Inflammatory macrophage (primary cell): ENCODE measurements around the gene C19orf44.
"Not testable (repeated sequence)": the region's sequence is repeated elsewhere in the genome, so short reads cannot be mapped to it uniquely, and the experiment has no call there.

ENCODE experiments used
- DNase-seq, 2 donors: peaks; one replicate each; pipeline ENCODE4 v3.0.0-alpha.2; 2020 to 2022
- total RNA-seq, 18 experiments: gene quantifications; one replicate each; lab custom pipeline; 2026; ENCODE audit warnings: mixed read lengths in 6 of 18, inconsistent platforms in 2 of 18; lab: John Stamatoyannopoulos, UW

C19orf44 gene
- total RNA-seq, result 0.12 to 1.8 (median 0.89) reads per million in 18 experiments

DNA sequence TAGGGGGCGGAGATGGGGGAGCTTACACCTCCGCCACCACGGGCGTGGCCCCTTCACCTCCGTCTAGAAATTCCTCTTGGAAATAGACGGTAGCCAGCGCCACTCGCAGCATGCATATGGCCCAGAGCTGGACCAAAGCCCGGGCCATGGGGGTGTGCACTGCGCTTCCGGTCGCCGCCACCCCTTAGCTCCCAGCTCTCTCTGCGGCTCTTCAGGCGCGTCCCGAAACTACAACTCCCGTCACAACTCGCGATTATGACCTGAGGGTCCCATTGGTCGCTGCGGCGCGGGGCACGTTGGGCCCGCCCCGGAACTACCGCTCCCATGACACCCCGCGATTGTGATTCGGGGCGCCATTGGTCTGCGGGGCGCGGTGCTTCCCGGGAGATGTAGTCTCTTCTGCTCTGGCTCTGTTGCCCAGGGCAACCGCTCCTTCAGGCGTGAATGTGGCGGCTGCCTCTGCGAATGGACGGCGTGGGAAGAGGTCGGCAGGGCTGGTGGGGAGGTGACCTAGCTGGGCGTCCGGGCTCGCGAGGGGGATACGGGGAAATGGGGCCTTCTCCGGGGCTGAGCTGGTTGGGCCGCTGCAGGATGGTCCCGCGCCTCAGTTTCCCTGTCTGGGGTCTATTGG is at the start of gene C19orf44, which contains the start of gene CALR3:
Gene C19orf44 (plus strand): TSS at position 413 of the 631 bp plus-strand sequence. CDS start 4,399 bp downstream, outside the sequence.
Gene CALR3 (minus strand): TSS at position 186 of the 631 bp plus-strand sequence. CDS start 38 bp downstream, at position 148.
- peak; percentile 99 for DNase-seq

DNA sequence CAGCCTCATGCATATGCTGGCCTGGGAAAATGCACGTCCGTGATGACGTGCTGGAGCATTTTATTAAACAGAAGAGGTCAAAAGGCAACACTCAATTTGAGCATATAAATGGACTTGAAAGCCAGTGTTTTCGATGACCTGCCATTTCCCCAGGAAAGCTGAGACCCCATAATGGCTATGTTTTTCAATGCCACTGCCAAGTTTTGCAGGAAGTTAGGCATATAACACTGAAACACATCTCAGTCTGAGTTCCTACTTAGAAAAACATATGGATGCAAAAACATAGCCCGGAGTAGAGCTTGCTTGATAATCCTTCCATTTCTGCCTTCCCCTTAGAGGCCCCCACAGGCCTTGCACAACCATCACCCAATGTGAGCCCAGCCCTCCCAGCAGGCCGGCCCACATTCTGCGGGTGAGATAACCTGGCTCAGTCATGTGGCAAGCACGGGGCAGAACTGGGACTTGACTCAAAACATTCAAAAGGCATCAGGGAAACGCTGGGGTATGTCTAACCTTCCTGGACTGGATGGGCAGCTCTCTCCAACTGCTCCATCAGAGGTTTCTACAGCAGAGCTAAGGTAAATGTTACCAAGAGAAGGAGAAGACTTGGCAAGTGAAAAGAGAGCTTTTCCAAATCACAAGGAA is 49.3 kb upstream of the C19orf44 start:
- DNase-seq, result peak; percentile 86 to 93

DNA sequence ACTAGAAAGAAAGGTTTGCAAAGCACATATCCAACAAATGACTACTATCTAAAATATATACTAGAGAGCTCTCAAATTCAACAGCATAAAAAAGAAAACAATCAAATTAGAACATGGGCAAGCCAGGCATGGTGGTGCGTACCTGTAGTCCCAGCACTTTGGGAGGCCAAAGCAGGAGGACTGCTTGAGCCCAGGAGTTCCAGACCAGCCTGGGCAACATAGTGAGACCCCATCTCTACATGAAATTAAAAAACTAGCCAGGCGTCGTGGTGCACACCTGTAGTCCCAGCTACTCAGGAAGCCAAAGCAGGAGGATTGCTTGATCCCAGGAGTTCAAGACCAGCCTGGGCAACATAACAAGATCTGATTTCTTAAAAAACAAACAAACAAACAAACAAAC is 47.3 kb upstream of the C19orf44 start:
- not testable (repeated sequence) for DNase-seq

DNA sequence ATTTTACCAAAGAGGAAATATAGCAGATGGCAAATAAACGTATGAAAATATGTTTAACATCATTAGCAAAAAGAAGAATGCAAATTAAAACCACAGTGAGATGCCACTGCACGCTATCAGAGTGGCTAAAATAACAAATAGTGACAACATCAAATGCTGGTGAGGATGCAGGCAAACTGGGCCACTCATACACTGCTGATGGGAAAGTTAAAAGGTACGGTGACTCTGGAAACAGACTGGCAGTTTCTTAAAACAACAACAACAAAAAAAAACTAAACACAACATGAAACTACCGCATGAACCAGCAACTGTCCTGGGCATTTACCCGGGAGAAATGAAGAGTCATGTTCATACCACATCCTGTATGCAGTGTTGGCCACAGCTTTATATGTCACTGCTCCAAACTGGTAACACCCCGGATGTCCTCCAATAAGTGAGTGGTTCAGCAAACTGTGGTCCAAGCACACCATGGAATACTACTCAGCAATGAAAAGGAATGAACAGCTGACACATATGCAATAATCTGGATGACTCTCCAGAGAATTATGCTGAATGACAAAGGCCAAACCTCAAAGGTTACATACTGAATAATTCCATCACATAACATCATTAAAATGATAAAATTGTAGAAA is 46.7 kb upstream of the C19orf44 start:
- DNase-seq, result peak; percentile 44 to 63

DNA sequence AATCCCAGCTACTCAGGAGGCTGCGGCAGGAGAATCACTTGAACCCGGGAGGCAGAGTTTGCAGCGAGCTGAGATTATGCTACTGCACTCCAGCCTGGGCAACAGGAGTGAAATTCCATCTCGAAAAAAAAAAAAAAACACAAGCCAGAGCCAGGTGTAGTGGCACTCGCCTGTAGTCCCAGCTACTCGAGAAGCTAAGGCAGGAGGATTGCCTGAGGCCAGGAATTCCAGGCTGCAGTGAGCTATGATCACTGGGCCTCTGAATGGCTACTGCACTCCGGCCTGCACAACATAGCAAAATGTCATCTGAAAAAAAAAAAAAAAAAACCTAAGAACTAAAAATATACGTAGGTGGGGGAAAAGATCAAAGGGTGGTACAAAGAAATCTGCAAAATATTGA is 43.9 kb upstream of the C19orf44 start:
- no peak for DNase-seq

DNA sequence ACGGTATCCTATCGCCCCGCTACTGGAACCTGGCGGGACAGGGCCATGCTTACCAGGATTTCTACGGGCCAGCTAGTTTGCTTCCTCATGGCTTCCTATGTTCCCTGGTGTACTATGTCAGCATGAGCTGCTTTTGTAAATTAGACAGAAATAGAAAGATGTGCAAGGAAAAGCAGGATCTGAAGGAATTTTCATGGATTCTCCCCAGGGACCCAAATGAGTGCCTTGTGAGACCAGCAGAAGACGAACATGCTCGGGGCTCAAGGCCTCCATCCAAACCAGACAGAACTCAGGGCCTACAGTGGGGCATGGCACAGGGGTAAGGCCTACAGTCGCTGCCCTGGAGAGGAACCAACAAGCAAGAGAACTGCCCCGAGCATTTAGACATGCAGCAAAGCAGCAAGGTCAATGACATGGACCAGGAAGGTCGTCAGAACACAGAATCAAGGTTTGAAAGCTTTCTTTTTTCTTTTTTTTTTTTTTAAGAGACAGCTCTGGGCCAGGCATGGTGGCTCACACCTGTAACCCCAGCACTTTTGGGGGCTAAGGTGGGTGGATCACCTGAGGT is 41.8 kb upstream of the C19orf44 start:
- no peak for DNase-seq

DNA sequence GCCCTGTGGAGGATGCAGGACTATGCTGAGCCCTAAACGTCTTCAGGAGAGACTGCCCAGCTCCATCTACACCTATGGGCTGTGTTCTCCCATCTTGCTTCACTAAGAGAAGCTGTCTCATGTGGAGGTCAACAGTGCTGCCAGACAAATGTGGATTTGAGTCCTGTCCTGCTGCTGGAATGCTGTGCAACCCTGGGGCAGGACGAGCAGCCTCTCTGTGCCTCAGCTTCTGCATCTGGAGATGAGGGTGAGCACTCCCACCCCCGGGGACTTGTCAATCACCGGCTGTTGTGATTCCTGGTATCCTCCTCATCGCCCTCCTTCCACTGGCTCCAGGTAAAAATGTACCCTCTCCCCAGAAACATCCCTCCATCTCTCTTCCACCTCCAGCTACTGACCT is 40.7 kb upstream of the C19orf44 start:
- DNase-seq, result no peak

DNA sequence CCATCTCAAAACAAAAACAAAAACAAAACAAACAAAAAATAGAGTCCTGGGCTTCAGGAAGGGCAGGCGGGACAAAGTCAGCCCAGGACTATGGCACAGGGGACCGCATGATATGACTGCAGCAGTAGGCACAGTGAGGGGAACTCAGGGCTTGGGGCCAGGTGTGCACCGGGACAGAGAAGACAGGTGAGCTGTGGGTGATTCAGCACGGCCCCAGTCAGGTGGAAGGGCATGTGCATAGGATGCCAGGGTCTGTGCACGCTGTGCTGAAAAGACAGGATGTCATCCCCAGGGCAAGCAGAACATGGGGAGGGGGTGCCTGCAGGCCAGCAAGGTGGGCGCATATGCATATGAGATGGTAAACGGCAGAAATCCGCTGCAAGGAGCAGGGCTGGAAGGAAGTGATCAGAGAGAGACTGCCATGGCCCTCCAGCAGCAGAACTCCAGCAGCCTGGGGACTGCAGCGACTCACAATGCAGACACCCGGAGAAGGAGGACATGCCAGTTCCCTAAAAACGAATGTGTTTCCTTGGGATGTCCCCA is 39.5 kb upstream of the C19orf44 start:
- no peak for DNase-seq

DNA sequence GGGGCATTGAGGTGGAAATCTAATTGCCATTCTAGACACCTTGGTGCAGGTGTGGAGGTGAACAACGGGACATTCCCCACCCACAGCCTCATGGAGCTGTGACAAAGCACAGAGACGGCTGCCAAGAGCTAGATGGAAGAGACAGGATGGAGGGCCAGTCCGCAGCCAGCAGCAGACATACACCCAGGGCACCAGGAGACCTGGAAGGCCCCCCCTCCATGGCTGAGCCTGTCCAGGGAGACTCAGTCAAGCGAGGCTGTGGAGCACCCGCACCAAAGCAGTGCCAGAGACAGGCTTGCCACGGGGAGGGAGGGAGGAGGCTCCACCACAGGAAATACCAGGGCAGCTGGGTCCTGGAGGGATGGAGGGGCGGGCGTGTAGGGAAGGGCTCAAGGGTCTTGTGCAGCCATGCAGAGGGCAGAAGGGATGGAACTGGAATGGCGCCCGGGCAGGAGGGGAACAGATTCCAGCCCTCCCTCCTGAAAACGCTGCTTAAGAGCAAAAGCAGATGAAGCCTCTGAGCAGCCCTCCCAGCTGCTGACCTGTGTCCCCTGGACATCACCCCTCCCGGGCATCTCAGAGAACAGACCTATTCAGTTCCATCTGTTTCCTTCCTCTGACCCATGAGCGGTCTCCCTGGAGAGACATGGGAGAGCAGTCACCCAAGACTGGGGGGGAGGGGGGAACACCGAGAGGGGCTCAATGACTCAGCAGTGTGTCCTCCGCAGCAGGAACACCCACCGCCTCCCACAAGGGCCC is 38.8 kb upstream of the C19orf44 start:
- no peak for DNase-seq

DNA sequence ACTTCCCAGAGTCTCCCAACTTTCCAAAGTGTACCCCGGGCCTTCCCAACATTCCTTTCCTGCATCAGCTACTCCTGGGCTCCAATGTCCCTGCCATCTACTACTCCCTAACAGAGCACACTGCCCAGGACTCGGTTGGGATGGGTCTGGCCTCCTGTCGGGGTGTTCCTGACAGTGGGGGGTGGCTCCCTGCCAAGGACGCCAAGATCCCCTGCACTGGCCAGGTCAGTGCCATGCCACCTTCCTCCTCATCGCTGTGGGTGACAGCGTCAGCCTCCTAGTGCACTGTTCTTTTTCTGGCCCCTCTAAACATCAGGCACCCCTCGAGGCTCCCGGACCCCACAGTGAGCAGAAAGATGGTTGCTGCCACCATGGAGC is 38.3 kb upstream of the C19orf44 start:
- no peak for DNase-seq

DNA sequence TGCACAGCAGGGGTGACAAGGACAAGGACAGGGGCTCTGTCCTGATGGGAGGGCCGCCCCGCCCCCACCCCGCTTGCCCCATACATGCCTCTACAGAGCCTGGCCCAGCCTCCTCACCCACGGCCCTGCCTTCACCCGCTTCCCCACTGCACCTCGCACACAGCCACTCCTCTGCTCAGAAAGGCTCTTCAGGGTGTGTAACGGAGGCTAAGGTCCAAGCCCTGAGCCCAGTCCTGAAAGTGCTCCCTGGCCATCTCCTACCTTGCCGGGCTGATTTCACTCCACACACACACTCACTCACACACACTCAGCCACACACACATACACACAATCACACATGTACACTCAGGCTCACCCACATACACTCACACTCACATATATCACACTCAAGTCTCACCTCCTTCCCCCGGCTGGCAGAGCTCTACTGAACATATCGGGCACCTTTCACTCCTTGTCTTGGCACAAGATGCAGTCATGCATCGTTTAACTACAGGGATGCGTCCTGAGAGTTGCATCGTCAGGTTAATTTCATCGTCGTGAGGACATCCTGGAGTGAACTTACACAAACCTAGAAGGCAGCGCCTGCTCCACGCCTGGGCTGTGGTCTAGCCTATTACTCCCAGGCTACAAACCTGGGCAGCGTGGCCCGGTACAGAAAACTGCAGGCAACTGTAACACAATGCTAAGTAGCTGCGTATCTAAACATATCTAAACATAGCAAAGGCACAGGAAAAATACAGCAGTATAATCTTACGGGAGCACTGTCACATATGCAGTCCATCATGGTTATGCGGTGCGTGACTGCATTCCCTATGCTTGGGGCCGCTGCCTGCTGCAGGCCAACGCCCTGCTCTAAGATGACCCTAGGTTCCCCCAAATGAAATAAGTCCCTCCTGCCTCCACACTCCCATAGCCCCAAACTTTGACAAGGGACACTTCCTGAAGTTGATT is 37.5 kb upstream of the C19orf44 start:
- peak in 1 of 2 donors; percentile 20 for DNase-seq

DNA sequence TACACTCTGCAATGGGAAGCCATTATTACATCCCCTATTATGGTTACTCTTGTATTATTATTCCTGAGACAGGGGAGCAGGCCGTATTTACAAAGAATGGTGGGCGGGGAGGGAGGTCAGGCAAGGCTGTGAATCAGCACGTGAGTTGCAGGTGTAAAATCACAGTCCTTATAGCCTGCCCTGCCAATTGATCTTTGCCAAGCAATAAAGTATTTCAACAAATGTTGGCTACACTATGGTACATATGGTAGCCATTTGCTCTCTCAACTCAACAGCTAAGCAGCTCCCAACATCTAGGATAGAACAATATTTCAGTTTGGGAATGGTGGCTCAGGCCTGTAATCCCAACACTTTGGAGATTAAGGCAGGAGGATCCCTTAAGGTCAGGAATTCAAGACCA is 36.5 kb upstream of the C19orf44 start:
- no peak for DNase-seq

DNA sequence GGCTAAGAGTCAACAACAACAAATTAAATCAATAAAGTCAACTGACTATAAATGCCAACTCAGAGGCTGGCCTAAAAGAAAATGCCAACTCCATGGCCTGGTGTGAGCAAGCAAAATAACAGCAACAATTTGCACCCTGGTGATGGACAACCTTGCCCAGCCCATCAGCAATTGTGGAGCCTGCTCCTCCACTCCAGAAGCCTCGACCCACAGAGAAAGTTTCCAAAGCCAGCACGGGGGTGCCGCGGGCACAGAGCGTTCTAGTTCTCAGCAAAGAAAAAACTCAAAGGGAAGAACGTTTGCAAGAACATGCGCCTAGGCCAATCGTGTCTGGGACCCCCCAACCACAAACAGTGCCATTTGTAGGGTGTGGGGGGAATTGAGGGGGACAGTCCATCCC is 35.7 kb upstream of the C19orf44 start:
- DNase-seq, result no peak

DNA sequence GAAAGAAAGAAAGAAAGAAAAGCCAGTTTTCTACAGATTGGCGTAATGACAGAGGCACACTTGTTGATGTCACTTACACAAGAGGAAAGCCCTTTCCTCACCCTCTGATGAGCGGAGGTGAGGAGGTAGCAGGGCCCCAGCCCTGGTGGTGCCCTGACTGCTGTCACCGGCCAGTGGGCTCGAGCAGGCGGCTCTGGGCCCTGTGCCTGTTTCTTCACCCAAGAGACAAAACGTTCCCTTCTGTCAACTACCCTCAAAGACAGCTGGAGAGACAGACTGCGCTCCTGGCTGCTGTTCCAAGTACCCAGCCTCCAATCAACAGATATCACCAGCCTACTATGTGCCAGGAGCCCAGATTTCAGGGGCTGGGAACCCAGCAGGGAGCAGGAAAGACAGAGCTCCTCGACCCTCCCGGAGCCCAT is 34.6 kb upstream of the C19orf44 start:
- DNase-seq, result no peak

DNA sequence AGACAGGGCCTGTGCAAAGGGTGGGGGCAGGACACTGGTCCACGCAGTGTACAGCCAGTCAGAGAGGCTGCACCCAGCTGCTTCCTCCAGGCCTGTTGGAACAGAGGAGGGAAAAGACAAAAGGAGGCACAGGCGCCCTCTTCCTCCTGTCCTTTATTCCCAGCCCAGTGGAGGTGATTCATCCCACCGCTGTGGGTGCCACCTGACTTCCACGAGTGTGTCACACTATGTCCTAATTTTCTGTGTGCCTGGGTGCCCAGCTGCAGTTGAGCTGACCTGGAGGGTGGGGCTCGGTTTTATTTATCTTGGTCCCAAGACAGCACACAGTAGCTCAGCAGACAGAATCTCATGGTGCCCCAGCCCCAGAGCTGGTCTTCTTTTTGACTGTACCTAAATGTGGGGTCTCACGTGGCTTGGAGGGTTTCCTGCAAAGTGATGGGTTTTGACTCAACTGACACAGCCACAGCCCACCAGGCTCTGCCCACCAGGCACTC is 33.4 kb upstream of the C19orf44 start:
- DNase-seq, result peak in 1 of 2 donors; percentile 33

DNA sequence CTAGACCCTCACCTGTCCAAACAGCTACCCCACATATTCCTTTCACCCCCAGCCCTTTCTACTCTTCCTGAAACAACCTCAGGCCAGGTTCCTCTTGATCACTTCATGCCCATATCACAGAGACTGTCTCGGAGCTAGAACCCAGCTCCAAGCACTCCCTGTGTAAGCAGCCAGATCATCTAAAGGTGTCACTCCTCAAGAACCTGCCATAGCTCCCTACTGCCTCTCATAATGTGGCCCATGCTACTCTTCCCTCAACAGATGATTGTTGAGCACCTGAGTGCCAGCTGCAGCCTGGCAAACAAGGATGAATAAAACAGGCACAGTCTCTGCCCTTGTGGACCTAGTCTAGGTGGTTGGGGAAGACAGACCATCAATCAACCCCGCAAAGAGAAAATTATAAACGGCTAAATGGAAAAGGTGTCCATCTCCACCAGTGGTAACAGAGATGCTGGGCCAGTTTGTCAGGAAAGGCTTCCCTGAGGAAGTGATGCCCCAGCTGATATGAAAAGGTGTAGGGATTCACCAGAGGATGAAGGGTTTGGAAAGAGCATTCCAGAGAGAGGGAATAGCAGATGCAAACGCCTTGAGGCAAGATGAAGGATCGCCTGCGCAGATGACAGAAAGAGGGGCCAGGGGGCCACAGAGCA is 32.7 kb upstream of the C19orf44 start:
- no peak for DNase-seq

DNA sequence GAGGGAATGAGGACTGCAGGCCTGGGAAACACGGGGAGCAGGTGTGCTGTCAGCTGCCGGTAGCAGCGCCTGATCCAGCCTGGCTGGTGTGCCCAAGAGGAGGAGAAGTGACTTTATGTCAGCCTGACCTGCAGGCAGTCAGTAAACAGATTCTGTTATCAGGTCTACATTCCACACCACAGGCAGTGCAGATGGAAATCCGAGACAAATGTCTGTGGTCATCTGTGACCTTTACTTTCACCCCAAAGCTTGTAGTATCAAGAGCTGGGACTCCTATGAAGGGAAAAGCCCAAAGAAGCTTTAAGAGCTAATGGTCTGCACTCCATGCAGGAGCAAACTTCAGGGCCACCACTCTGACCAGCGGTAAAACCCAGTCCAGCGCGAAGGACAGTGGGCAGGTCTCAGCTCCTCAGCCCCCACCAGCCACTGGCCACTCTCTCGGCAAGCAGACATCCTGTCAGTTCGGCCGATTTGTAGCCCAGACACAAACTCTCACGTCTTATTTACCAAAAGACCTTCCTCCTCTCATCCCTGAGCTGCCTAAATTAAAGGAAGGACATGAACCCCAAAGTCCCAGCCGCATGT is 32.1 kb upstream of the C19orf44 start:
- no peak for DNase-seq

DNA sequence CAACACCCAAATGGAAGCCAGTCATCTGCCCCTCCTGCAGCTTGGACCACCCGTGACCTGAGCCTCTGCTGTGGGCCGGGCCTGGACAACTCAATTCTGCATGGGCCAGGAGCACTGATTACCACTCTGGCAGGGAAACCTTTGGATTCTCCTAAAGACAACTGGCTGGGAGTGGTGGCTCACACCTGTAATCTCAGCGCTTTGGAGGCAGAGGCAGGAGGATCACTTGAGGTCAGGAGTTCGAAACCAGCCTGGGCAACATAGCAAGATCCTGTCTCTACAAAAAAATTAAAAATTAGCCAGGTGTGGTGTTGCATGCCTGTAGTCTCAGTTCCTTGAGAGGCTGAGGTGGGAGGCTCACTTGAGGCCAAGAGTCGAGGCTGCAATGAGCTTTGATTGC is 31.0 kb upstream of the C19orf44 start:
- DNase-seq, result no peak

DNA sequence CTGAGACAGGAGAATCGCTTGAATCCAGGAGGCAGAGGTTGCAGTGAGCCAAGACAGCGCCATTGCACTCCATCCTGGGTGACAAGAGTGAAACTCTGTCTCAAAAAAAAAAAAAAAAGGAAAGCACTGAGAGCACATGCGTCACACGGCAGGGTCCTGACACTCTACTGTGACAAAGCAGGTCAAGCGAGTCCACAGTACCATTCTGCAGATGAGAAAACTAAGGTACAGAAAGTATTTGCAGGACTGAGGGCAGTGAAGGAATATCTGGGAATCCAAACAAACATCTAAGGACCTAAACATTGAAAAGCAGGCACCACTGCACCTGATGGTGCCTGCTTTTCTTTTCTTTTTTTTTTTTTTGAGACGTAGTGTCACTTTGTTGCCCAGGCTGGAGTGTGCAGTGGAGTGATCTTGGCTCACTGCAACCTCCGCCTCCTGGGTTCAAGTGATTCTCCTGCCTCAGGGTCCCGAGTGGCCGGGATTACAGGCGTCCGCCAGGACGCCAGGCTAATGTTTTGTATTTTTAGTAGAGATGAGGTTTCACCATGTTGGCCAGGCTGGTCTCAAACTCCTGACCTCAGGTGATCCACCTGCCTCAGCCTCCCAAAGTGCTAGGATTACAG is 29.3 kb upstream of the C19orf44 start:
- DNase-seq, result not testable (repeated sequence)

DNA sequence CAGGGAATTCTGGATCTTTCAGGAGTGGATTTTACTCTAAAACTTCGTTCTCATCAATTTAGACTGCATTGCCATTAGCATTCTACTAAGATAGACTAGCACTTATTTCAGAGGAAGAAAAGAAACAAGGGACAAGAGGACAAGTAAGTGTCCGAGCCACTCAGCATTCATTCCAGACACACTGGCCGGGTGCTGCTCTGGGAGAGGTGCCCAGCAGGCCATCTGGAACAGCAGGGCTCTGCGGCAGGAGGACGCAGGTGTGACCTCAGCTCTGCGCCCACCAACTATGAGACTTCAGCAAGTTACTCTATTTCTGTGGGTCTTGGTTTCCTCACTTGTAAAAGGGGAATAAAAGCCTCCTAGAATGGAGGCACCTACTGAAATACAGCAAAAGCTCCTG is 28.6 kb upstream of the C19orf44 start:
- no peak for DNase-seq
